HCT116 (cell line): ENCODE data around the gene OVOL3. TPM values are rescaled to one million over a fixed set of nuclear protein-coding genes. Genes with fewer than 3 reads are reported as not detected.

Source experiments
- ATAC-seq: fragments of 200-7000 bp; cut with Tn5 transposase; 2 replicates; pipeline ENCODE4 v1.9.1; 2020; ENCODE audit warnings: mild to moderate bottlenecking, moderate library complexity
- BruUV-seq: library from RNA; stranded (reverse); fragments of 400-500 nt; replicated peaks from 2 replicates; lab custom pipeline; 2021; lab: Mats Ljungman, UMichigan
- CTCF ChIA-PET: fragments of 300-600 bp; sonication (Branson Sonifier 250); formaldehyde crosslinking; loops from one replicate; lab custom pipeline; 2021; ENCODE audit warnings: antibody characterized with exemption; lab: Charles Lee
- POLR2A ChIA-PET: fragments of 300-600, 350-600 bp; sonication (Branson Sonifier 250); formaldehyde crosslinking; loops from one replicate; lab custom pipeline; 2021; ENCODE audit warnings: antibody characterized with exemption; lab: Charles Lee
- RAD21 ChIA-PET, 2 experiments: fragments of 300-600 bp; sonication (Branson Sonifier 250); formaldehyde crosslinking; loops; one replicate each; lab custom pipeline; 2023; ENCODE audit warnings: low total read pairs in 2 of 2; ENCODE audit not compliant: uncharacterized antibody in 2 of 2, unreplicated experiment in 2 of 2, low non-redundant PET in 1 of 2; lab: Charles Lee
- DNase-seq: peaks from one replicate; pipeline ENCODE4 v3.0.0-alpha.2; 2010; ENCODE audit warnings: low read depth, low spot score
- H2AFZ ChIP-seq: fragments of 200-600 bp; shearing (Covaris generic), sonication (generic); 2 replicates; pipeline ENCODE4 v1.6.1; 2017; ENCODE audit warnings: low read depth, mixed run types, mixed read lengths, antibody characterized with exemption, low read length; ENCODE audit not compliant: poor library complexity, severe bottlenecking
- H3K27ac ChIP-seq: 2 replicates; pipeline ENCODE4 v1.5.1; 2012; ENCODE audit warnings: low read depth, low read length
- H3K27me3 ChIP-seq: fragments of 200-600 bp; sonication (generic); 2 replicates; pipeline ENCODE4 v1.6.1; 2016; ENCODE audit warnings: mixed run types, low read length, mixed read lengths; ENCODE audit not compliant: insufficient read depth
- H3K36me3 ChIP-seq, 2 experiments: fragments of 200-500 bp in 1 of 2; fragments of 200-600 bp in 1 of 2; sonication (Bioruptor generic) in 1 of 2; sonication (generic) in 1 of 2; 2 replicates each; pipeline versions ENCODE4 v1.5.1 to v1.6.1; 2014 to 2016; ENCODE audit warnings: low read length in 2 of 2, inconsistent platforms in 1 of 2, mixed read lengths in 1 of 2, mixed run types in 1 of 2; ENCODE audit not compliant: insufficient read depth in 2 of 2, control insufficient read depth in 1 of 2
- H3K4me1 ChIP-seq, 2 experiments: fragments of 200-600 bp in 1 of 2; sonication (generic) in 1 of 2; 2 replicates each; pipeline versions ENCODE4 v1.5.1 to v1.6.1; 2012 to 2017; ENCODE audit warnings: low read length in 2 of 2, inconsistent platforms in 1 of 2, mild to moderate bottlenecking in 1 of 2, mixed read lengths in 1 of 2, mixed run types in 1 of 2, moderate library complexity in 1 of 2; ENCODE audit not compliant: insufficient read depth in 2 of 2, control insufficient read depth in 1 of 2
- H3K4me2 ChIP-seq: fragments of 200-600 bp; sonication (generic); 2 replicates; pipeline ENCODE4 v1.6.1; 2017; ENCODE audit warnings: mixed run types, low read length, mixed read lengths
- H3K4me3 ChIP-seq, 2 experiments: fragments of 200-600 bp in 1 of 2; sonication (generic) in 1 of 2; replicated peaks in 1 of 2; 2 replicates each; pipeline ENCODE4 v1.5.1; 2011 to 2016; ENCODE audit warnings: low read length in 2 of 2, control low read depth in 1 of 2, low read depth in 1 of 2, mild to moderate bottlenecking in 1 of 2, mixed read lengths in 1 of 2, mixed run types in 1 of 2
- H3K79me2 ChIP-seq: fragments of 200-600 bp; sonication (generic); 2 replicates; pipeline ENCODE4 v1.6.1; 2017; ENCODE audit warnings: mild to moderate bottlenecking, mixed run types, low read length, moderate library complexity, mixed read lengths; ENCODE audit not compliant: insufficient read depth
- H3K9ac ChIP-seq: fragments of 200-600 bp; sonication (generic); 2 replicates; pipeline ENCODE4 v1.6.1; 2016; ENCODE audit warnings: low read length, mixed read lengths
- H3K9me2 ChIP-seq: fragments of 200-600 bp; sonication (generic), shearing (Covaris generic); 2 replicates; pipeline ENCODE4 v1.6.1; 2017; ENCODE audit warnings: mixed run types, mild to moderate bottlenecking, moderate library complexity; ENCODE audit not compliant: insufficient read depth
- H3K9me3 ChIP-seq, 2 experiments: fragments of 200-500 bp in 1 of 2; fragments of 200-600 bp in 1 of 2; sonication (Bioruptor generic) in 1 of 2; sonication (generic) in 1 of 2; 2 replicates each; pipeline ENCODE4 v1.6.1; 2014 to 2017; ENCODE audit warnings: low read length in 2 of 2, mixed read lengths in 2 of 2, inconsistent platforms in 1 of 2, low read depth in 1 of 2, mild to moderate bottlenecking in 1 of 2, mixed run types in 1 of 2, moderate library complexity in 1 of 2; ENCODE audit not compliant: control insufficient read depth in 1 of 2, insufficient read depth in 1 of 2
- H4K20me1 ChIP-seq: fragments of 200-600 bp; sonication (generic), shearing (Covaris generic); 2 replicates; pipeline ENCODE4 v1.6.1; 2017; ENCODE audit warnings: mixed run types, mild to moderate bottlenecking, moderate library complexity; ENCODE audit not compliant: insufficient read depth
- EGR1 ChIP-seq: IDR thresholded peaks from 2 replicates; pipeline ENCODE4 v1.6.1; 2012; ENCODE audit warnings: low read depth
- EZH2 ChIP-seq: fragments of 200-600 bp; sonication (generic); IDR thresholded peaks from 2 replicates; pipeline ENCODE4 v1.6.1; 2017; ENCODE audit warnings: antibody characterized with exemption, mixed run types
- EZH2phosphoT487 ChIP-seq: fragments of 200-600 bp; IDR thresholded peaks from 2 replicates; pipeline ENCODE4 v1.6.1; 2018; ENCODE audit warnings: antibody characterized with exemption, borderline replicate concordance
- FOSL1 ChIP-seq: IDR thresholded peaks from 2 replicates; pipeline ENCODE4 v1.6.1; 2012; ENCODE audit warnings: low read depth
- JUND ChIP-seq: IDR thresholded peaks from 2 replicates; pipeline ENCODE4 v1.6.1; 2012
- POLR2A ChIP-seq: IDR thresholded peaks from 2 replicates; pipeline ENCODE4 v1.7.0; 2011; ENCODE audit warnings: borderline replicate concordance; ENCODE audit not compliant: insufficient read depth, insufficient read length; ENCODE audit errors: extremely low read depth
- RAD21 ChIP-seq: IDR thresholded peaks from 2 replicates; pipeline ENCODE4 v1.6.1; 2012; ENCODE audit warnings: low read depth, mild to moderate bottlenecking
- SIN3A ChIP-seq: IDR thresholded peaks from 2 replicates; pipeline ENCODE4 v1.6.1; 2012; ENCODE audit warnings: low read depth
- SP1 ChIP-seq: IDR thresholded peaks from 2 replicates; pipeline ENCODE4 v1.6.1; 2012; ENCODE audit warnings: low read depth
- SRF ChIP-seq: IDR thresholded peaks from 2 replicates; pipeline ENCODE4 v1.6.1; 2012; ENCODE audit warnings: low read depth
- TCF7L2 ChIP-seq: IDR thresholded peaks from 2 replicates; pipeline ENCODE4 v1.7.0; 2011; ENCODE audit warnings: borderline replicate concordance, inconsistent platforms; ENCODE audit not compliant: insufficient read depth, insufficient read length; ENCODE audit errors: extremely low read depth
- YY1 ChIP-seq: IDR thresholded peaks from 2 replicates; pipeline ENCODE4 v1.6.1; 2011; ENCODE audit warnings: low read length, low read depth, moderate library complexity, mild to moderate bottlenecking; ENCODE audit not compliant: insufficient replicate concordance; ENCODE audit errors: extremely low read depth
- ZFX ChIP-seq: fragments of 450-650 bp; IDR thresholded peaks from 2 replicates; pipeline ENCODE4 v1.6.1; 2017
- intact Hi-C: fragments of 100-400 bp; cut with micrococcal nuclease; formaldehyde crosslinking; loops from 2 replicates; pipeline ENCODE4 v1.10.0; 2022
- total RNA-seq: library from RNA; stranded (reverse); gene quantifications from one replicate; pipeline ENCODE4 v1.2.1, GENCODE V29; 2021; ENCODE audit not compliant: unreplicated experiment
- TF ChIP-seq, protein P1 (sequence below): IDR thresholded peaks from 2 replicates; pipeline ENCODE4 v1.6.1; 2012
- TF ChIP-seq, protein P2 (sequence below): IDR thresholded peaks from 2 replicates; pipeline ENCODE4 v1.6.1; 2012; ENCODE audit warnings: low read depth
- TF ChIP-seq, protein P3 (sequence below), 3 experiments: fragments of 200-600 bp in 1 of 3; sonication (generic) in 1 of 3; IDR thresholded peaks in 2 of 3; conservative IDR thresholded peaks in 1 of 3; 2 replicates each; pipeline ENCODE4 v1.5.1; 2012 to 2017; ENCODE audit warnings: low read depth in 2 of 3, low read length in 2 of 3, antibody characterized with exemption in 1 of 3, borderline replicate concordance in 1 of 3, control low read depth in 1 of 3, mild to moderate bottlenecking in 1 of 3, mixed read lengths in 1 of 3, mixed run types in 1 of 3, moderate library complexity in 1 of 3; ENCODE audit not compliant: insufficient read depth in 1 of 3
- TF ChIP-seq, protein P4 (sequence below): IDR thresholded peaks from 2 replicates; pipeline ENCODE4 v1.6.1; 2012
- TF ChIP-seq, protein P5 (sequence below): IDR thresholded peaks from 2 replicates; pipeline ENCODE4 v1.6.1; 2011; ENCODE audit warnings: mild to moderate bottlenecking, low read length, moderate library complexity; ENCODE audit not compliant: insufficient replicate concordance; ENCODE audit errors: extremely low read depth

Gene OVOL3
- total RNA-seq, 1 experiment from 2014 or later, result not detected

DNA sequence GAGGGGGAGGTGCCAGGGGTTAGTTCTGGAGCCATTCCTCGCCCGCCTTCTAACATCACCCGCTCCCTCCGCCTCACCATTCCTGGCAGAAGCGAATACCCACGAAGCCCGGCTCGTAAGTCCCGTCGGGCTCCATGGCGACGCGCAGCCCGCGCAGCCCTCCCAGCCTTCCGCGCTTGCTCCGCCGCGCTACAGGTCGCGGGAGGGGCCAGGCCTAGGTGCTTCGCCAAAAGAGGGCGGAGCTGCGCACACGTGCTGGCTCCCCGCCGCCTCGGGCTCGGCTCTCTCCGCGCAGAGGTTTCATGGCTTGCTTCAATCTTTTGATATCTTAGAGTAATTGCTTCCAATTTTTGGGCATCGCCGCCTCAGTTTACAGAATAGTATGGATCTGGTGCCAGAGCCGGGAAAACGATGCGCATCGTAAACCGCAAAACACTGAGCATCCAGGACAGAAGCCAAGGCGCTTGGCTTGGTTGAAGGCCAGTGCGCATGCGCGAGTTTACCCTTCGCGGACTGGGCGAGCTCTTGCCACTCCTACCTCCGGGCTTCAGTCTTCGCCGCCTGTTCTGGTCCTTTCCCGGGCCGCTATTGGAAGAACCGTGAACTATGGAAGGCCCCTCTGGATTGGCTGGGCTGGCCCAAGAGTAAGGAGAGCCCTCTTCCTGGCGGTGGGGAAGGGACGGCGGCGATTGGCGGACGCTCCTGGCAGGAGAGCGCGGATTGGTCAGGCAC is 3.9 kb downstream of the OVOL3 start, which contains the start of gene POLR2I:
TSS of gene POLR2I (minus strand) at position 155 of the 732 bp plus-strand sequence. CDS start at position 136, 19 bp downstream.
- Histone ChIP-seq H3K9me2 (no peaks in the 10 kb centered on the region), H3K27ac (peak within 1 kb of the TSS; percentile 92), H3K27me3 (no peaks in the 10 kb centered on the region), H4K20me1 (no peaks in the 10 kb centered on the region), H3K4me2 (peak within 1 kb of the TSS; percentile 95), H3K4me1 (peaks cover 7 to 27% of the 10 kb centered on the region in 2 experiments; a peak in 3 of 4 replicates), H3K9ac (peak within 1 kb of the TSS; percentile 86), H3K79me2 (peaks cover 28% of the 10 kb centered on the region), H3K9me3 (no peaks in the 10 kb centered on the region), H3K36me3 (peaks cover 14 to 19% of the 10 kb centered on the region in 2 experiments; a peak in 3 of 4 replicates), H3K4me3 (peak within 1 kb of the TSS; percentile 82 to 99), H2AFZ (no peak within 1 kb of the TSS)
- ChIA-PET RAD21 (interaction anchor here (0.6 to 1.2 kb wide), 4 partner anchors 55 to 295 kb away, joined by 3 to 4 read pairs (median 4); partner anchors contain the start of gene SYNE4 (in 1 of the 2)), CTCF (interaction anchor here (1.0 to 2.3 kb wide), 4 partner anchors 13 to 55 kb away, joined by 3 to 16 read pairs (median 4); no protein-coding TSS in a partner anchor), POLR2A (interaction anchor here (0.6 to 1.5 kb wide), 11 partner anchors 11 to 375 kb away, joined by 3 to 19 read pairs (median 4); partner anchors contain the start of genes CAPNS1, THAP8, ZNF146 and ZNF565)
- BruUV-seq, result no TSS peak
- DNase-seq (peak; percentile 99), ATAC-seq (peak; percentile 92)
- intact Hi-C loops, result loop anchor here (5.0 to 10.0 kb wide), 2 partner anchors 43 to 110 kb away; partner anchors contain the start of gene SYNE4
- TF ChIP-seq POLR2A (peak; percentile 90), JUND (no peak), SIN3A (peak; percentile 83), EGR1 (no peak), ZFX (no peak; the same call in 1 of the 2 replicates), TCF7L2 (peak; percentile 55), SRF (no peak), SP1 (peak; percentile 88), EZH2 (no peak), EZH2phosphoT487 (no peak), FOSL1 (no peak), RAD21 (no peak), YY1 (peak; percentile 85)
- TF ChIP-seq, protein P1, sequence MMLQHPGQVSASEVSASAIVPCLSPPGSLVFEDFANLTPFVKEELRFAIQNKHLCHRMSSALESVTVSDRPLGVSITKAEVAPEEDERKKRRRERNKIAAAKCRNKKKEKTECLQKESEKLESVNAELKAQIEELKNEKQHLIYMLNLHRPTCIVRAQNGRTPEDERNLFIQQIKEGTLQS, result no peak
- TF ChIP-seq, protein P2, sequence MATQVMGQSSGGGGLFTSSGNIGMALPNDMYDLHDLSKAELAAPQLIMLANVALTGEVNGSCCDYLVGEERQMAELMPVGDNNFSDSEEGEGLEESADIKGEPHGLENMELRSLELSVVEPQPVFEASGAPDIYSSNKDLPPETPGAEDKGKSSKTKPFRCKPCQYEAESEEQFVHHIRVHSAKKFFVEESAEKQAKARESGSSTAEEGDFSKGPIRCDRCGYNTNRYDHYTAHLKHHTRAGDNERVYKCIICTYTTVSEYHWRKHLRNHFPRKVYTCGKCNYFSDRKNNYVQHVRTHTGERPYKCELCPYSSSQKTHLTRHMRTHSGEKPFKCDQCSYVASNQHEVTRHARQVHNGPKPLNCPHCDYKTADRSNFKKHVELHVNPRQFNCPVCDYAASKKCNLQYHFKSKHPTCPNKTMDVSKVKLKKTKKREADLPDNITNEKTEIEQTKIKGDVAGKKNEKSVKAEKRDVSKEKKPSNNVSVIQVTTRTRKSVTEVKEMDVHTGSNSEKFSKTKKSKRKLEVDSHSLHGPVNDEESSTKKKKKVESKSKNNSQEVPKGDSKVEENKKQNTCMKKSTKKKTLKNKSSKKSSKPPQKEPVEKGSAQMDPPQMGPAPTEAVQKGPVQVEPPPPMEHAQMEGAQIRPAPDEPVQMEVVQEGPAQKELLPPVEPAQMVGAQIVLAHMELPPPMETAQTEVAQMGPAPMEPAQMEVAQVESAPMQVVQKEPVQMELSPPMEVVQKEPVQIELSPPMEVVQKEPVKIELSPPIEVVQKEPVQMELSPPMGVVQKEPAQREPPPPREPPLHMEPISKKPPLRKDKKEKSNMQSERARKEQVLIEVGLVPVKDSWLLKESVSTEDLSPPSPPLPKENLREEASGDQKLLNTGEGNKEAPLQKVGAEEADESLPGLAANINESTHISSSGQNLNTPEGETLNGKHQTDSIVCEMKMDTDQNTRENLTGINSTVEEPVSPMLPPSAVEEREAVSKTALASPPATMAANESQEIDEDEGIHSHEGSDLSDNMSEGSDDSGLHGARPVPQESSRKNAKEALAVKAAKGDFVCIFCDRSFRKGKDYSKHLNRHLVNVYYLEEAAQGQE, result no peak
- TF ChIP-seq, protein P3, sequence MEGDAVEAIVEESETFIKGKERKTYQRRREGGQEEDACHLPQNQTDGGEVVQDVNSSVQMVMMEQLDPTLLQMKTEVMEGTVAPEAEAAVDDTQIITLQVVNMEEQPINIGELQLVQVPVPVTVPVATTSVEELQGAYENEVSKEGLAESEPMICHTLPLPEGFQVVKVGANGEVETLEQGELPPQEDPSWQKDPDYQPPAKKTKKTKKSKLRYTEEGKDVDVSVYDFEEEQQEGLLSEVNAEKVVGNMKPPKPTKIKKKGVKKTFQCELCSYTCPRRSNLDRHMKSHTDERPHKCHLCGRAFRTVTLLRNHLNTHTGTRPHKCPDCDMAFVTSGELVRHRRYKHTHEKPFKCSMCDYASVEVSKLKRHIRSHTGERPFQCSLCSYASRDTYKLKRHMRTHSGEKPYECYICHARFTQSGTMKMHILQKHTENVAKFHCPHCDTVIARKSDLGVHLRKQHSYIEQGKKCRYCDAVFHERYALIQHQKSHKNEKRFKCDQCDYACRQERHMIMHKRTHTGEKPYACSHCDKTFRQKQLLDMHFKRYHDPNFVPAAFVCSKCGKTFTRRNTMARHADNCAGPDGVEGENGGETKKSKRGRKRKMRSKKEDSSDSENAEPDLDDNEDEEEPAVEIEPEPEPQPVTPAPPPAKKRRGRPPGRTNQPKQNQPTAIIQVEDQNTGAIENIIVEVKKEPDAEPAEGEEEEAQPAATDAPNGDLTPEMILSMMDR (IDR thresholded peaks at IDR 0.05 in 2 of 3, conservative IDR thresholded peaks at IDR 0.05 in 1 of 3; ENCODE audit: borderline replicate concordance in 1 of 3, insufficient read depth in 1 of 3, low read depth in 2 of 3, low read length in 2 of 3), result no peak
- TF ChIP-seq, protein P4, sequence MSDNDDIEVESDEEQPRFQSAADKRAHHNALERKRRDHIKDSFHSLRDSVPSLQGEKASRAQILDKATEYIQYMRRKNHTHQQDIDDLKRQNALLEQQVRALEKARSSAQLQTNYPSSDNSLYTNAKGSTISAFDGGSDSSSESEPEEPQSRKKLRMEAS, result peak; percentile 100
- TF ChIP-seq, protein P5, sequence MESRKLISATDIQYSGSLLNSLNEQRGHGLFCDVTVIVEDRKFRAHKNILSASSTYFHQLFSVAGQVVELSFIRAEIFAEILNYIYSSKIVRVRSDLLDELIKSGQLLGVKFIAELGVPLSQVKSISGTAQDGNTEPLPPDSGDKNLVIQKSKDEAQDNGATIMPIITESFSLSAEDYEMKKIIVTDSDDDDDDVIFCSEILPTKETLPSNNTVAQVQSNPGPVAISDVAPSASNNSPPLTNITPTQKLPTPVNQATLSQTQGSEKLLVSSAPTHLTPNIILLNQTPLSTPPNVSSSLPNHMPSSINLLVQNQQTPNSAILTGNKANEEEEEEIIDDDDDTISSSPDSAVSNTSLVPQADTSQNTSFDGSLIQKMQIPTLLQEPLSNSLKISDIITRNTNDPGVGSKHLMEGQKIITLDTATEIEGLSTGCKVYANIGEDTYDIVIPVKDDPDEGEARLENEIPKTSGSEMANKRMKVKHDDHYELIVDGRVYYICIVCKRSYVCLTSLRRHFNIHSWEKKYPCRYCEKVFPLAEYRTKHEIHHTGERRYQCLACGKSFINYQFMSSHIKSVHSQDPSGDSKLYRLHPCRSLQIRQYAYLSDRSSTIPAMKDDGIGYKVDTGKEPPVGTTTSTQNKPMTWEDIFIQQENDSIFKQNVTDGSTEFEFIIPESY, result peak; percentile 73
